Measurements from ENCODE around the gene RHEB.

DNA sequence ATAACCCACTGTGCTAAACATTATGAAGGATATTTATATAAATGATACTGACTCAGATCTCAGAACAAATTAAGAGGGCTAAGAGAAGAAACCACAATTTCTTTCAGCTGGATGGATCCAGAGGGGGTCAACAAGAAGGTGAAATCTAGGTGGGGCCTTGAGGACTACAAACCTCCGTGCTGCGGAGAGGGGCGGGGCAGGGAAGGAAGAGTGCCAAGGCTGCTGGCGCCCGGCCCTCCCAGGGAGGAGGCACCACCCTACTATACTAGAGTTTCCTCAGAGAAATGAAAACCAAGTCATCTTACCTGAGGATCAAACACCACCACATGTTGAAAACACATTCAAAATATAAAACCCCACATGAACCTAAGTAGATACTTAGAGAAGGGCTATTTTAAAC lies 50.4 kb downstream of the RHEB start:
- TF ChIP-seq, protein P1, sequence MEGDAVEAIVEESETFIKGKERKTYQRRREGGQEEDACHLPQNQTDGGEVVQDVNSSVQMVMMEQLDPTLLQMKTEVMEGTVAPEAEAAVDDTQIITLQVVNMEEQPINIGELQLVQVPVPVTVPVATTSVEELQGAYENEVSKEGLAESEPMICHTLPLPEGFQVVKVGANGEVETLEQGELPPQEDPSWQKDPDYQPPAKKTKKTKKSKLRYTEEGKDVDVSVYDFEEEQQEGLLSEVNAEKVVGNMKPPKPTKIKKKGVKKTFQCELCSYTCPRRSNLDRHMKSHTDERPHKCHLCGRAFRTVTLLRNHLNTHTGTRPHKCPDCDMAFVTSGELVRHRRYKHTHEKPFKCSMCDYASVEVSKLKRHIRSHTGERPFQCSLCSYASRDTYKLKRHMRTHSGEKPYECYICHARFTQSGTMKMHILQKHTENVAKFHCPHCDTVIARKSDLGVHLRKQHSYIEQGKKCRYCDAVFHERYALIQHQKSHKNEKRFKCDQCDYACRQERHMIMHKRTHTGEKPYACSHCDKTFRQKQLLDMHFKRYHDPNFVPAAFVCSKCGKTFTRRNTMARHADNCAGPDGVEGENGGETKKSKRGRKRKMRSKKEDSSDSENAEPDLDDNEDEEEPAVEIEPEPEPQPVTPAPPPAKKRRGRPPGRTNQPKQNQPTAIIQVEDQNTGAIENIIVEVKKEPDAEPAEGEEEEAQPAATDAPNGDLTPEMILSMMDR (IDR thresholded peaks at IDR 0.05) = no peak
- no peak for TF ChIP-seq POLR2A (IDR thresholded peaks at IDR 0.05)

Measured in esophagus squamous epithelium (tissue), 4 donors.